ENCODE results near the gene TAAR2.

- no peak for TF ChIP-seq CTCF (optimal IDR thresholded peaks at IDR 0.05 in 1 of 3, IDR thresholded peaks at IDR 0.05 in 1 of 3, conservative IDR thresholded peaks at IDR 0.05 in 1 of 3; ENCODE audit: extremely low read depth in 1 of 3, insufficient read depth in 2 of 3, low read length in 3 of 3)
- no peak for TF ChIP-seq EZH2 (IDR thresholded peaks at IDR 0.05; ENCODE audit: low read length)
These were observed 27.9 kb downstream of the TAAR2 start for GRCh38 chr6:132596201-132596600.

All from keratinocyte (primary cell).